ENCODE measurements around the gene CDC14C.
A peak's percentile ranks its signal among the peaks of the same experiment; 100 is the strongest.
"Not testable (repeated sequence)": the region's sequence is repeated elsewhere in the genome, so short reads cannot be mapped to it uniquely, and the experiment has no call there.

CDC14C gene

GRCh38 chr7:48924433-48924832, at the start of gene CDC14C:
Gene CDC14C (plus strand): TSS chr7:48924547. CDS start chr7:48924673, 126 bp downstream.
- DNase-seq: no peak

- no peak for DNase-seq
These were observed 49.1 kb upstream of the CDC14C start for GRCh38 chr7:48875045-48875916.

GRCh38 chr7:48876087-48876486, 48.3 kb upstream of the CDC14C start:
- DNase-seq: no peak

- no peak for DNase-seq
These were observed 43.5 kb upstream of the CDC14C start for GRCh38 chr7:48880851-48881250.

- peak; percentile 17 for DNase-seq
These were observed 36.8 kb upstream of the CDC14C start for GRCh38 chr7:48887500-48887899.

- DNase-seq: no peak
These were observed 29.8 kb upstream of the CDC14C start for GRCh38 chr7:48894574-48894973.

- DNase-seq: no peak
These were observed 24.4 kb upstream of the CDC14C start for GRCh38 chr7:48899932-48900331.

- DNase-seq: no peak
These were observed 22.4 kb upstream of the CDC14C start for GRCh38 chr7:48901966-48902365.

GRCh38 chr7:48904975-48905374, 19.4 kb upstream of the CDC14C start:
- no peak for DNase-seq

GRCh38 chr7:48905686-48906085, 18.7 kb upstream of the CDC14C start:
- DNase-seq: not testable (repeated sequence)

- DNase-seq: not testable (repeated sequence)
These were observed 14.5 kb upstream of the CDC14C start for GRCh38 chr7:48909887-48910286.

GRCh38 chr7:48931481-48931880, 7.1 kb downstream of the CDC14C start:
- no peak for DNase-seq

- no peak for DNase-seq
These were observed 8.0 kb downstream of the CDC14C start for GRCh38 chr7:48932126-48932910.

GRCh38 chr7:48933549-48934085, 9.3 kb downstream of the CDC14C start:
- peak; percentile 4 for DNase-seq

- DNase-seq: peak; percentile 53
These were observed 14.4 kb downstream of the CDC14C start for GRCh38 chr7:48938539-48939295.

GRCh38 chr7:48943279-48943990, 19.1 kb downstream of the CDC14C start:
- DNase-seq: no peak

- no peak for DNase-seq
These were observed 31.6 kb downstream of the CDC14C start for GRCh38 chr7:48955916-48956315.

GRCh38 chr7:48959676-48960075, 35.3 kb downstream of the CDC14C start:
- no peak for DNase-seq

GRCh38 chr7:48962821-48963505, 38.6 kb downstream of the CDC14C start:
- DNase-seq: peak; percentile 25

GRCh38 chr7:48964074-48964473, 39.7 kb downstream of the CDC14C start:
- no peak for DNase-seq

- DNase-seq: no peak
These were observed 46.8 kb downstream of the CDC14C start for GRCh38 chr7:48971173-48971572.

GRCh38 chr7:48976253-48976652, 51.9 kb downstream of the CDC14C start:
- no peak for DNase-seq
